Stimulated activated CD8-positive, alpha-beta memory T cell treated with anti-CD3 and anti-CD28 coated beads, Interleukin-15, amount 100 ng/mL, for 4 hours (primary cell): ENCODE results near the gene CERS5.
"Not testable (repeated sequence)": the region's sequence is repeated elsewhere in the genome, so short reads cannot be mapped to it uniquely, and the experiment has no call there.

ENCODE experiments used
- DNase-seq, 2 donors: peaks; one replicate each; pipeline ENCODE4 v3.0.0-alpha.2; 2020; ENCODE audit warnings: low read depth in 2 of 2

Gene CERS5

DNA sequence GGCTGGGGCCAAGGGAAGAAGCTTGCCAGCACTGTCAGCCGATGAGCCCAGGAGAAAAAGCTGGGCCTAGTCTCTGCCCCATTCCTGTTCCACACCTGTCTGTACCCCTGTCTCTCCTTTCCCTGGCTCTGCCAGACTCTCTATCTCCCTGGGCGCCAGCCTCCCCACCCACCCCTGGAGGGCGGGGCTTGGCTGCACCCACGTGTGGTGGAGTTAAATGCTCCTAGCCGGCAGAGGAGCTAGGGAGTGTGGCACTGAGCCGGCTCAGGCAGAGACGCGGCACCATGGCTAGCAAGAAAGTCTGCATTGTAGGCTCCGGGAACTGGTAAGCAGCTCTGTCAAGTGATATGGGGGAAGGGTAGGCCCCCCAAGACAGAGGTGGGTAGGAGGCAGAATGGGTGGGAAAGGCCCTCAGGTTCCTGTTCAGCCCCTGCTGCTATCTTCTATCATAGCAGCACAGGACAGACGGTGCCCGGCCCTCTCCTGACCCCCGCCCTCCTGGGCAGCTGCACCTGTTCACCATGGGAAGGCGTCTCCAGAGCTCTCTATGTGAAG is 63.3 kb downstream of the CERS5 start, which contains the start of gene GPD1:
Gene GPD1 (plus strand): TSS at position 242 of the 555 bp plus-strand sequence. CDS start 43 bp downstream, at position 285.
- DNase-seq, result no peak

DNA sequence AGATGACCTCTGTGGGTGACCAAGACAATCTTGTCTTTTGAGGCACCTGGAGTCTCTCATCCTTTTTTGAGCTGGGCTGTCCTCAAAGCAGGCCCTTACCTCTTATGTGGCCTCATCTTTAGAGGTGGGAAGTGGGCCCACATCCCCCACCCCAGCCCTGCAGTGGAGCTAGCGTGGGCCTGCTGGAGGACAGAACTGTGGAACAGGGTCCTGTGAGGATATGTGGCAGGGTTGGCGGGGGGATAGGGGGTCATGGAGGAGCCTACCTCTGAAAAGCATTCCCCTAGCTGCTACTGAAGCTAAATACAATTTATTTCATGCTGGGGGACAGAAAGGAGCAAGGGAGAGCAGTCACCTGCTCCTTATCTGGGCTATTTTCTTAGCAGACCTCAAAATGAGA is 63.8 kb downstream of the CERS5 start:
- DNase-seq, result no peak

GRCh38 chr12:50102646-50103309 is 64.4 kb downstream of the CERS5 start:
- no peak for DNase-seq

- no peak for DNase-seq
Measured at GRCh38 chr12:50102131-50102531, 65.0 kb downstream of the CERS5 start.

DNA sequence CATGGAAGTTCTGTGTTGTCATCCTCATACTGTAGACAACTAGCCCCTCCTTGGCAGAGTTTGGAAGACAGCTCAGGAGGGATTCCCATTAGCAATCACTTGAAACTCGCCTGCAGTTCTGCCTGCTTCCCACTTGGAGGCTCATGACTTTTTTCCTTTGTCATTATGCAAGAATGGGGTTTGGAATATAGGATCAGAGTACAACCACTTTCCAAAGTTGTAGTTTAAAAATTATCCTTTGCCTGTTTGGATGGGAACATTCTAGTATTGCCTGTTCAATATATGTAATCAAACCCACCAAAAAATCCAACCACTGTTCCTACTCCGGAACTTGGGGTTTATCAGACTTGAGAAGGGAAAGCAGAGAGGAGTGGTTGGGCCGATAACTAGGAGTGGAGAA is 65.5 kb downstream of the CERS5 start:
- no peak for DNase-seq

DNA sequence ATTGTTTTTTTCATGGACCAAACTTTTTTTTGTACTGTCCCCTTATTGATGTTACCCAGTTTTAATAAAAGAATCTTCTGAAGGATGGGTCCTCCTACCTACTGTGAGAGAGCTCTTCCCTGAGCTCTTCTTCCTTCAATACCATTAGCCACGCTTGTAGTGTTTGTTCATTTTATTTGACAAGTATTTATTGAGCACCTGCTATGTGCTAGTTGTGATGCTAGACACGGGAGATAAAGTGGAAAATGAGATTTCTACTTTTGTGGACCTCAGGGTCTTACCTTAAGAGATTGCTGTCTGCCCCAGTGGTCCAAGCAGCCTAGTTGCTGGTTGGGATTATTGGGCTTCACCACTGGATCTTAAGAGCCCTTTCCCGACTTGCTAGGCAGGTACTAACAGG is 66.6 kb downstream of the CERS5 start:
- DNase-seq, result no peak

DNA sequence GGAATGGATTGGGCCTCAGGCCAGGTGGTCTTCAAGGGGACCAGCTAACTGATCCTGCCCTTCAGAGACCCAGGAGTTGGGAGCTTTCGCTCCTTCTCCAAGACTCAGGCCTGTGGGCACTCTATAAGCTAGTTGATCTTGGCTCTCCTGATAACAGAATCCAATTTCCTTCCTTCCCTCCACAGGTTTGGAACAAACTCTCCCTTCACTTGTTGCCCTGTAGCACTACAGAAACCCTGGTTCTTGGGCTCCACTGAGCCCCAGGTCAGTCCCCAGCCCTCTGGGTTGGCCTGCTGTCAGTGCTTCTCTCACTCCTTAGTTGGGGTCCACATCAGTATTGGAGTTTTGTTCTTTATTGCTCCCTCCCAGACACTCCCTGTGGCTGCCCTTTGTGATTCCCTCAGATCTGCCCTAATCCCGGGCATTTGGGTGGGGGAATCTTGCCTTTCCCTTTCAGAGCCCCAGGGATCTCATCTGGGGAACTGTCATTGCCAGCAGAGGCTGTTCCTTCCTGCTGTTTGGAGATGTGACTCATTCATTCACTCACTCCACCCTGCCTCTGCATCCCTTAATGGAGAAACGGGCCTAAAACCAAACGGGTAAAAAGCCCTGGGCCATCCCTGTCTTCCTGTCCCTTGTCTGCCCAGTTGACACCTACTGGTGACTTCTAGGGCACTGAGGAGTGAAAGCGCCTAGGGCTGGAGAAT is 67.7 kb downstream of the CERS5 start:
- DNase-seq, result no peak

DNA sequence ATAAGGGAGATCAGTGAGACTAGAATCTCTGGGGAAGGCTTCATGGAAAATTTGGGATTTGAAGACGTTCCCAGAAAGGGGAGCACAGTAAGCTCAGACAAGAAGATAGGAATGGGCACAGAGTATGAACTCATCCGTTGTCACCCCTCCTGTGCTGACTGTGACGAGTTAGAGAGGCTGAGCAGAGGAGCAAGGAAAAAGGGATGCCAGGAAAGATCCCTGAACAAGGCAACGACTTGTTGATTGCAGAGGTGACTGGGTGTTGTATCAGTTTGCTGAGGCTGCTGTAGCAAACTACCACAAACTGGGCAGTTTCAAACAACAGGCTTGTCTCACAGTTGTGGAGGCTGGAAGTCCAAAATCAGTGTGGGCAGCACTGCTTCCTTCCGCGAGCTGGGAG is 69.2 kb downstream of the CERS5 start:
- no peak for DNase-seq

GRCh38 chr12:50090391-50090790 is 76.8 kb downstream of the CERS5 start:
- no peak for DNase-seq

DNA sequence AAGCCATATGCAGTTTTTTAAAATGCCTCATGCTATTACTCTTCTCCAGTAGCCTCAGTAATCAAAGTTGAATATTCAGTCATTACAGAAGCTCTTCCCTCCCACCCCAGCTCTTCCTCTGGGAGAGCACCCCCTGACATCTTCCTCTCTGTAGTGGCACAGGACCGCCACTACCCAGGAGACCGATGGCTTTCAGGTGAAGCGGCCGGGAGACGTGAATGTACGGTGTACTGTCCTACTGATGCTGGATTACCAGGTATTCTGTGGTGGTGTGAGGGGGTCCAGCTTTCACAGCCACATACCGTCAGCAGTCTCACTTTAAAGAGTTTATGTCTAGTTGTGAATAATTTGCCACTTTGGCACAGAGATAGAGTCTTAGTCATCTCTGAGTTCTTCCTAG is 77.4 kb downstream of the CERS5 start:
- DNase-seq, result no peak

- peak in 1 of 2 donors; percentile 37 for DNase-seq
Measured at GRCh38 chr12:50088577-50089335, 78.4 kb downstream of the CERS5 start.

- DNase-seq, result no peak
Measured at GRCh38 chr12:50087995-50088394, 79.2 kb downstream of the CERS5 start.

- DNase-seq, result no peak
Measured at GRCh38 chr12:50087151-50087550, 80.0 kb downstream of the CERS5 start.

DNA sequence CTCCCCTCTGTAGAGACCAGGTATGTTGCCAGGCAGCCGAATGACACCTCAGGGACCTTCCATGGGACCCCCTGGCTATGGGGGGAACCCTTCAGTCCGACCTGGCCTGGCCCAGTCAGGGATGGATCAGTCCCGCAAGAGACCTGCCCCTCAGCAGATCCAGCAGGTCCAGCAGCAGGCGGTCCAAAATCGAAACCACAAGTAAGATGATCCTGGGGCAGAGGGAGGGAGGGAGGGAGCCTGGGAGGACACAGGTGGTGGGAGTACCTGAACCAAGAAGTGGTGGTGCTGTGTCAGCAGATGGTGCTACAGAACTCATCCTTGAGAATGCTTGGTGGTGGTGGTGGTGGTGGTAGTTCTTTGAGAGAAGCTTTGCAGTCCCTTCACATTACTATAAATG is 81.0 kb downstream of the CERS5 start:
- no peak for DNase-seq

GRCh38 chr12:50085615-50086072 is 81.5 kb downstream of the CERS5 start:
- no peak for DNase-seq

DNA sequence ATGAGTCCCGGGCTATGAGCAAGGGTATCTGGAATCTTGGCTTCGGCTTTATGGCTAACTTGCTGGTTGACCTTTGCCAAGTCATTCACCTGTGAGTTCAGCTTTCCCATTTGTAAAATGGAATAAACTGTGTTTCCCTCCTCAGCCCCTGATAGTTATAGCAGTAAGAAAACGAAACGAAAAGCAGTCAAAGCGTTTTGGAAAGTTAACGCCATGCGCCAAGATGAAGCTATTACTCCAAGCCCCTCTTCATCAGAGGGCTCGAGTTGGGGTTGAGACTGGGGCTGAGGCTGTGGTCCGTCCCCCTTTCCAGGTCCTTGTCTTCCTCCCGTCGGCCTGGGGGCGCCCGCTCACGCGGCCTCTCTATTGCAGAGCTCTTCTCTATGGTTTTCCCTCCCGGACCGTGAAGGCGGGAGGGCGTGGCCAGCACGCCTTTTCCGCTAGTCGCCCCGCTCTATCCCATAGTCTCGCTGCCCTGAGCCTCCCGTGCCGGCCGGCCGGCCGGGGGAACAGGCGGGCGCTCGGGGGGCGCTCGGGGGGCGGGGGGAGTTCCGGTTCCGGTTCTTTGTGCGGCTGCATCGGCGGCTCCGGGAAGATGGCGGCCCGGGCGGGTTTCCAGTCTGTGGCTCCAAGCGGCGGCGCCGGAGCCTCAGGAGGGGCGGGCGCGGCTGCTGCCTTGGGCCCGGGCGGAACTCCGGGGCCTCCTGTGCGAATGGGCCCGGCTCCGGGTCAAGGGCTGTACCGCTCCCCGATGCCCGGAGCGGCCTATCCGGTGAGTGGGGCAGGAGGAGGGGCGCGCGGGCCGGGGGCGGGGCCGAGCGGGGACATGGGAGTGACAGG is 82.2 kb downstream of the CERS5 start, which contains the start of gene SMARCD1:
Gene SMARCD1 (plus strand): TSS at position 568 of the 840 bp plus-strand sequence. CDS start 28 bp downstream, at position 596.
- DNase-seq, result peak; percentile 74 to 76

DNA sequence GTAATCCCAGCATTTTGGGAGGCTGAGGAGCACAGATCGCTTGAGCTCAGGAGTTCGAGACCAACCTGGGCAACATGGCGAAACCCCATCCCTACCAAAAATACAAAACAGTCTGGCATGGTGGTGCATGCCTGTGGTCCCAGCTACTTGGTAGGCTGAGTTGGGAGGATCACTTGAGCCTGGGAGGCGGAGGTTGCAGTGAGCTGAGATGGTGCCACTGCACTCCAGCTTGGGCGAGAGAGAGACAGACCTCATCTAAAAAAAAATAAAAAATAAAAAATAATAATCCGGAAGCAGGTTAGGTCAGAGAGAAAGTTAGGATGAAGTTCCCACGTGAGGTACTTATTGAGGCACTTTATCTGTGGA is 82.8 kb downstream of the CERS5 start:
- not testable (repeated sequence) for DNase-seq

DNA sequence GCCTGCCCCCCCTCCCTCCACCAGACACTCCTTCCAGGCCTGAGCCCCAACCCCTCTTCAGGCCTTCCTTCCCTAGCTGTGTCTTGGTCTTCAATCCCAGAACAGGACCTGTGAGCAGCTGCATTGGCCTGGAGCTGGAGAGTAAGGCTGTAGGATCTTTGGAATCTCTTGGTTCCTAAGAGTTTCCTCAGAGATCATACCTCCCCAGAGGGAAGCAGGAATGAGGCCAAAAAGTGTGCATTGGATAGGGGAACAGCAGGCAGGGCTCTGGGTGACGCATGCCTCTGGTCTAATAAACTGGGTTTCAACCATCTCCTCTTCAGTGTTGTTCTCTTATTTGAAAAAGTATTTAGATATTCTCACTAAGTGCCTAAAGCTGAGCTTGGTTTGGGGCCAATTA is 83.9 kb downstream of the CERS5 start:
- no peak for DNase-seq

DNA sequence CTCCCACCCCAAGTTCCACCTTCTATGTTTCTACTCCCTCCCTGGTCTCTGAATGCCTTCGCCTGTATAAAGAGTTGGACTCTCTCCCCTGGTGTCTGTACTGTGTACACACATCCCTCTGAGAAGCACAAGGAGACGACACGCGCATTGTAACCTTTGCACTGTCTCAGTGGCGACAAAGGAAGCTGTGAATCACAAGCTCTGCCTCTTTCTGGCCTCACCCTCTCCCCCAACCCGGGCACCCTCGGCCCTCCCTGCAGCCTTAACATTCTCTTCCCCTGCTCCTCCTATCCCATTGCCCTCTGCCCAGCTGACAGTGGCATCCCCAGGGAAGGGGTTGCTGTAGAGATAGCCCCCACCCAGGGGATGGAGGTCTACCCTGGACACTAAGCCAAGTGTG is 84.5 kb downstream of the CERS5 start:
- DNase-seq, result no peak

DNA sequence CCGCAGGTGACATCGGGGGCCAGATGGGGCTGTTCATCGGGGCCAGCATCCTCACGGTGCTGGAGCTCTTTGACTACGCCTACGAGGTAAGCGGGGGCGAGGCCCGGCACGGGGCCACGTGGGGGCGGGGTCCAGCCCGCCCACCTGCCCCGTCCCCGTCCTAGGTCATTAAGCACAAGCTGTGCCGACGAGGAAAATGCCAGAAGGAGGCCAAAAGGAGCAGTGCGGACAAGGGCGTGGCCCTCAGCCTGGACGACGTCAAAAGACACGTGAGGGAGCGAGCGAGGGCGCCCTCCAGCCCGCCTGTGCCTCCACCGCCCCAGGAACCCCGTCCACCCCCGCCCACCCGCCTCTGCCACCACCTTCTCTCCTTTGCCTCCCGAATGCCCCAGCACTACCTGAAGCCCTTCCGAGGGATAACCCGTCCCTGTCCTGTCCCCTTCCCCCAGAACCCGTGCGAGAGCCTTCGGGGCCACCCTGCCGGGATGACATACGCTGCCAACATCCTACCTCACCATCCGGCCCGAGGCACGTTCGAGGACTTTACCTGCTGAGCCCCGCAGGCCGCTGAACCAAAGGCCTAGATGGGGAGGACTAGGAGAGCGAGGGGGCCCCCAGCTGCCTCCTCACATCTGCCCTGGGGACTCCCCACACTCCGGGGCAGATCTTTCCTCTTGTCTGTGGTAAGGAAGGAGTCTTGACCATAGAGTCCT is 85.9 kb downstream of the CERS5 start:
- DNase-seq, result no peak

GRCh38 chr12:50079771-50080170 is 87.4 kb downstream of the CERS5 start:
- DNase-seq, result no peak
